Measurements from ENCODE around the gene TMEM140.

DNA sequence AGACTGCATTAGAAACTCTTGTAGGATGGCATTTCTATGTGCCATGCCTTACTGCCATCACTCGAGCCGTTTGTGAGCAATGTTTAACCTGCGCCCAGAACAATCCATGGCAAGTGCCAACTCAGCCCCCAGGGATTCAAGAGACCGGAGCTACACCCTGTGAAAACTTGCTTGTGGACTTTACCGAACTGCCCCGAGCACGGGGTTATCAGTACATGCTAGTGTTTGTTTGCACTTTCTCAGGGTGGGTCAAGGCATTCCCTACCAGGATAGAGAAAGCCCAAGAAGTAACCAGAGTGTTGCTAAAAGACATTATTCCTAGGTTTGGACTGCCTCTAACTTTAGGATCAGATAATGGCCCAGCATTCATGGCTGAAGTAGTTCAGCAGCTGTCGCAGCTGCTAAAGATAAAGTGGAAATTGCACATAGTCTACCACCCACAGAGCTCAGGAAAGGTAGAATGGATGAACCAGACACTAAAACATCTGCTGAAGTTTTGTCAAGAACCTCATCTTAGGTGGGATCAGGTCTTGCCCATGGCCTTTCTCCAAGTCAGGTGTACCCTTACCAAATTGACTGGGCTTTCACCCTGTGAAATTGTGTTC, 31.6 kb downstream of the TMEM140 start:
- TF ChIP-seq SP1 (IDR thresholded peaks at IDR 0.05) = no peak
- TF ChIP-seq ELF4 (IDR thresholded peaks at IDR 0.05) = no peak
- no peak for TF ChIP-seq FOXM1 (IDR thresholded peaks at IDR 0.05; ENCODE audit: borderline replicate concordance)
- no peak for TF ChIP-seq BHLHE40 (IDR thresholded peaks at IDR 0.05; ENCODE audit: borderline replicate concordance)
- TF ChIP-seq TARDBP (IDR thresholded peaks at IDR 0.05) = no peak
- no peak for TF ChIP-seq FOXA1 (IDR thresholded peaks at IDR 0.05)
- TF ChIP-seq FOXK2 (IDR thresholded peaks at IDR 0.05) = no peak
- no peak for TF ChIP-seq ZNF384 (IDR thresholded peaks at IDR 0.05)
- TF ChIP-seq LEF1 (IDR thresholded peaks at IDR 0.05; ENCODE audit: borderline replicate concordance) = no peak
- TF ChIP-seq HDGF (IDR thresholded peaks at IDR 0.05; ENCODE audit: borderline replicate concordance) = no peak
- no peak for TF ChIP-seq NFRKB (IDR thresholded peaks at IDR 0.05)
- TF ChIP-seq, protein P1, sequence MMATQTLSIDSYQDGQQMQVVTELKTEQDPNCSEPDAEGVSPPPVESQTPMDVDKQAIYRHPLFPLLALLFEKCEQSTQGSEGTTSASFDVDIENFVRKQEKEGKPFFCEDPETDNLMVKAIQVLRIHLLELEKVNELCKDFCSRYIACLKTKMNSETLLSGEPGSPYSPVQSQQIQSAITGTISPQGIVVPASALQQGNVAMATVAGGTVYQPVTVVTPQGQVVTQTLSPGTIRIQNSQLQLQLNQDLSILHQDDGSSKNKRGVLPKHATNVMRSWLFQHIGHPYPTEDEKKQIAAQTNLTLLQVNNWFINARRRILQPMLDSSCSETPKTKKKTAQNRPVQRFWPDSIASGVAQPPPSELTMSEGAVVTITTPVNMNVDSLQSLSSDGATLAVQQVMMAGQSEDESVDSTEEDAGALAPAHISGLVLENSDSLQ (IDR thresholded peaks at IDR 0.05) = no peak
- TF ChIP-seq CTBP1 (IDR thresholded peaks at IDR 0.05; ENCODE audit: borderline replicate concordance) = no peak

Data from HEK293T (cell line).